Muscle of leg (tissue), 11 donors: ENCODE measurements around the gene NUP210. TPM values are rescaled to one million over a fixed set of nuclear protein-coding genes. Genes with fewer than 3 reads are reported as not detected.
"Not testable (repeated sequence)": the region's sequence is repeated elsewhere in the genome, so short reads cannot be mapped to it uniquely, and the experiment has no call there.

ENCODE experiments used
- DNase-seq: peaks from one replicate; pipeline ENCODE4 v3.0.0; 2013
- H3K27ac ChIP-seq: one replicate; pipeline ENCODE4 v1.5.1; 2013; ENCODE audit warnings: mild to moderate bottlenecking, low read length, control low read depth
- H3K27me3 ChIP-seq: one replicate; pipeline ENCODE4 v1.6.1; 2013; ENCODE audit warnings: low read length; ENCODE audit not compliant: control insufficient read depth, insufficient read depth
- H3K36me3 ChIP-seq: one replicate; pipeline ENCODE4 v1.6.1; 2013; ENCODE audit warnings: low read length; ENCODE audit not compliant: control insufficient read depth, insufficient read depth
- H3K4me1 ChIP-seq: one replicate; pipeline ENCODE4 v1.6.1; 2013; ENCODE audit warnings: low read length; ENCODE audit not compliant: control insufficient read depth, insufficient read depth
- H3K4me3 ChIP-seq: one replicate; pipeline ENCODE4 v1.5.1; 2013; ENCODE audit warnings: low read length, control low read depth
- H3K9me3 ChIP-seq: replicated peaks from 2 replicates; pipeline ENCODE4 v1.6.1; 2013; ENCODE audit warnings: low read depth, low read length; ENCODE audit not compliant: control insufficient read depth
- WGBS: methylation state at CpG from one replicate; pipeline ENCODE4 v1.1.5; 2013; ENCODE audit warnings: missing lambda C conversion rate; ENCODE audit not compliant: insufficient coverage; 5-methylcytosine and 5-hydroxymethylcytosine counted together
- polyA plus RNA-seq, 8 donors: library from polyadenylated mRNA; unstranded; fragments of 120-200 nt; gene quantifications; one replicate each; pipeline versions ENCODE4 v1.2.1 to v1.2.3, GENCODE V29; 2013; ENCODE audit warnings: inconsistent platforms in 1 of 8, low replicate concordance in 1 of 8; ENCODE audit not compliant: insufficient read length in 8 of 8, insufficient read depth in 1 of 8
- total RNA-seq: library from RNA; stranded (reverse); fragments of 120-200 nt; gene quantifications from one replicate; pipeline ENCODE4 v1.2.4, GENCODE V29; 2013

The NUP210 gene
- total and polyA plus RNA-seq, 9 donors: 4.5 to 10.7 (median 7.8) TPM

- not testable (repeated sequence) for H3K36me3 ChIP-seq, DNase-seq, H3K4me3 ChIP-seq, H3K9me3 ChIP-seq, H3K27me3 ChIP-seq, H3K4me1 ChIP-seq, H3K27ac ChIP-seq
- 50% methylated on average over 1 of the region's 2 CpGs for WGBS
Observed at GRCh38 chr3:13430411-13430875, 10.3 kb upstream of the NUP210 start.

GRCh38 chr3:13429631-13430291, 9.6 kb upstream of the NUP210 start:
- WGBS: 76% methylated on average over 6 of the region's 8 CpGs
- Histone ChIP-seq H3K27ac (no peak overlapping the region), H3K36me3 (no peaks in the 10 kb centered on the region), H3K27me3 (no peaks in the 10 kb centered on the region), H3K4me3 (no peak overlapping the region), H3K4me1 (no peaks in the 10 kb centered on the region), H3K9me3 (no peaks in the 10 kb centered on the region)
- no peak for DNase-seq

GRCh38 chr3:13428678-13429077, 8.6 kb upstream of the NUP210 start:
- H3K36me3 ChIP-seq, H3K9me3 ChIP-seq, DNase-seq, H3K4me1 ChIP-seq, H3K27ac ChIP-seq, H3K4me3 ChIP-seq, H3K27me3 ChIP-seq: not testable (repeated sequence)
- 71% methylated on average over 1 of the region's 4 CpGs for WGBS

GRCh38 chr3:13427662-13428603, 7.8 kb upstream of the NUP210 start:
- H3K27me3 ChIP-seq: no peaks in the 10 kb centered on the region
- WGBS: 75% methylated on average over 4 of the region's 12 CpGs
- H3K4me1 ChIP-seq: no peaks in the 10 kb centered on the region
- no peak overlapping the region for H3K4me3 ChIP-seq
- no peaks in the 10 kb centered on the region for H3K9me3 ChIP-seq
- no peak for DNase-seq
- H3K27ac ChIP-seq: no peak overlapping the region
- H3K36me3 ChIP-seq: no peaks in the 10 kb centered on the region

- no peaks in the 10 kb centered on the region for H3K9me3 ChIP-seq
- H3K27ac ChIP-seq: no peak overlapping the region
- no CpG with 5 or more reads among the region's 1 CpG for WGBS
- DNase-seq: no peak
- no peaks in the 10 kb centered on the region for H3K27me3 ChIP-seq
- no peaks in the 10 kb centered on the region for H3K36me3 ChIP-seq
- no peak overlapping the region for H3K4me3 ChIP-seq
- no peaks in the 10 kb centered on the region for H3K4me1 ChIP-seq
Observed at GRCh38 chr3:13426591-13426990, 6.5 kb upstream of the NUP210 start.

GRCh38 chr3:13425689-13426088, 5.6 kb upstream of the NUP210 start:
- DNase-seq: no peak
- peaks cover 5% of the 10 kb centered on the region for H3K27me3 ChIP-seq
- H3K4me1 ChIP-seq: no peaks in the 10 kb centered on the region
- no peaks in the 10 kb centered on the region for H3K9me3 ChIP-seq
- no peaks in the 10 kb centered on the region for H3K36me3 ChIP-seq
- 100% methylated on average over 1 of the region's 2 CpGs for WGBS
- no peak overlapping the region for H3K27ac ChIP-seq
- no peak overlapping the region for H3K4me3 ChIP-seq

- H3K4me1 ChIP-seq: peaks cover 3% of the 10 kb centered on the region
- H3K9me3 ChIP-seq: no peaks in the 10 kb centered on the region
- DNase-seq: no peak
- H3K27me3 ChIP-seq: peaks cover 8% of the 10 kb centered on the region
- 80% methylated on average over 4 of the region's 4 CpGs for WGBS
- H3K36me3 ChIP-seq: no peaks in the 10 kb centered on the region
- no peak overlapping the region for H3K4me3 ChIP-seq
- H3K27ac ChIP-seq: no peak overlapping the region
Observed at GRCh38 chr3:13424865-13425617, 4.9 kb upstream of the NUP210 start.

GRCh38 chr3:13424141-13424844, 4.2 kb upstream of the NUP210 start:
- no peak for DNase-seq
- H3K4me1 ChIP-seq: peaks cover 5% of the 10 kb centered on the region
- no peak overlapping the region for H3K4me3 ChIP-seq
- H3K27ac ChIP-seq: no peak overlapping the region
- peaks cover 10% of the 10 kb centered on the region for H3K27me3 ChIP-seq
- WGBS: no CpG with 5 or more reads among the region's 3 CpGs
- H3K9me3 ChIP-seq: no peaks in the 10 kb centered on the region
- H3K36me3 ChIP-seq: no peaks in the 10 kb centered on the region

GRCh38 chr3:13420831-13421765, 976 bp upstream of the NUP210 start:
- peaks cover 23% of the 10 kb centered on the region for H3K4me1 ChIP-seq
- peaks cover 14% of the 10 kb centered on the region for H3K27me3 ChIP-seq
- 47% methylated on average over 24 of the region's 27 CpGs for WGBS
- H3K36me3 ChIP-seq: no peaks in the 10 kb centered on the region
- H3K9me3 ChIP-seq: no peaks in the 10 kb centered on the region
- H3K27ac ChIP-seq: no peak overlapping the region
- DNase-seq: peak; percentile 8
- H3K4me3 ChIP-seq: no peak overlapping the region
